EH (cell line): ENCODE data around the gene DAG1.

Source experiments
- DNase-seq: peaks from one replicate; pipeline ENCODE4 v3.0.0-alpha.2; 2015; ENCODE audit warnings: low read depth

DAG1 gene

DNA sequence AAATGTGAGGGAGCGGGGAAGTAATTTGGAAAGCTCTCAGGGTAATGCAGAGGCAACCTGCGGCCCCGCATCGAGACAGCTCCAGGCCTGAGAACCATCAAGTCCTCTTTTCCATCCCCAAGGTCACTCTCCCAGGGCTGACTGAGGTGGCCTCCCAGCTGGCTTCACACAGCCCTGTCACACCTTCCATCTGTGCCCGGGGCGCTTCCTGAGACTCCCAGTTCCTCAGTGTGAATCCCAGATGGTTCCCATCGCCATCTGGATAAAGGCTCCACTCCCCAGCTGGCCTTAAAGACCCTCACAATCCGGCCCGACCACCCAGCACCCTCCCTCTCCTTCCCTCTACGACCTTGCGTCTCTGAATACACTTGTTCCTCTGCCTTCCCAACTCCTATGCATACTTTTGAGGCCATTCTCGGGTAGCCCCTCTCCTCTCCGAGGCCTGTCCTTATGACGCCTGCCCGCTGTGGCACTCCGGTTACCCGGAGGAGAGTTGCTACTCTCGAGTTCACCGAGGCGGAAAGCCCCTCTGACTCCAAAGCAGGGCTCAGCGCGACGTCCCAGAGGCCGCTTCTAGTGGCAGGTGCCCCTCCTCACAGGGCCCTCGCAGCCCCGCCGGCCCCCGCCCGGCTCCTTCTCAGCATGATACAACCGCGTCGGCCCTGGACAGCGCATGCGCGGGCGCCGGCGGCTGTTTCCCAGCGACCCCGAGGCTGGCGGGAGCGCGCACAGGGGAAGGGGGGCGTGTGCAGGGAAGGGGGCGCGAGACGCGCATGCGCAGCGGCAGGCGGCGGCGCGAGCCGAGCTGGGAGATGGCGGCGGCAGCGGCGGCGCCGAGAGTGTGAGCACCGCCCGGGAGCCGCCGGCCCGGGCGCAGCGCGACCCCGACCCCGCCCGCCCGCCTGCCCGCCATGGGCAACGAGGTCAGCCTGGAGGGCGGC lies 83.9 kb downstream of the DAG1 start, which contains the start of gene BSN:
Gene BSN, plus strand, starts transcription at position 786 of the 941 bp plus-strand sequence. Its CDS starts 126 bp downstream, at position 912.
- DNase-seq = peak; percentile 89

DNA sequence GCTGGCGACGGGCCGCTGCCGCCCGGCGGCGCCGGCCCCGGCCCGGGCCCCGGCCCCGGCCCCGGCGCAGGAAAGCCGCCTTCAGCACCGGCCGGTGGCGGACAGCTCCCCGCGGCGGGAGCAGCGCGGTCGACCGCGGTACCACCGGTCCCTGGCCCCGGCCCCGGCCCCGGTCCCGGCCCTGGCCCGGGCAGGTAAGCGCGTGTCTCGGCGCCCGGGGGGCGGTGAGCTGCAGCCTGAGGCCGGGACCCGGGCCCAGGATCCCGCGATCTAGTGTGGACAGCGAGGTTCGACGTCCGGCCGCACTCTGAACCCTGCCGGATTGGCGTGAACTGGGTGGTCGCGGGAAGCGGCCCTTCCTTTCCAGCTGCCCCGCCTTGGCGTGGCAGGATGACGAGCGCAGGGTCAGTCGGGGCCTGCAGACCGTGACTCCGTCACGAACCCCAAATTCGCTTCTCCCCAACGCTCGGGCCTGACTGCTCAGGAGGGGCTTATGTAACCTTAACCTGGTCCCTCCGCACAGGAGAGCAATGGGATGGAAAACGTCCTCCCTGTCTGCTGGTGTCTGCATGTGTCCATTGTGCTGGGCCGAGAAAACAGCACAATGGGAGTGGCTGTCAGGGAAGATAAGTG lies 84.7 kb downstream of the DAG1 start:
- DNase-seq = no peak

DNA sequence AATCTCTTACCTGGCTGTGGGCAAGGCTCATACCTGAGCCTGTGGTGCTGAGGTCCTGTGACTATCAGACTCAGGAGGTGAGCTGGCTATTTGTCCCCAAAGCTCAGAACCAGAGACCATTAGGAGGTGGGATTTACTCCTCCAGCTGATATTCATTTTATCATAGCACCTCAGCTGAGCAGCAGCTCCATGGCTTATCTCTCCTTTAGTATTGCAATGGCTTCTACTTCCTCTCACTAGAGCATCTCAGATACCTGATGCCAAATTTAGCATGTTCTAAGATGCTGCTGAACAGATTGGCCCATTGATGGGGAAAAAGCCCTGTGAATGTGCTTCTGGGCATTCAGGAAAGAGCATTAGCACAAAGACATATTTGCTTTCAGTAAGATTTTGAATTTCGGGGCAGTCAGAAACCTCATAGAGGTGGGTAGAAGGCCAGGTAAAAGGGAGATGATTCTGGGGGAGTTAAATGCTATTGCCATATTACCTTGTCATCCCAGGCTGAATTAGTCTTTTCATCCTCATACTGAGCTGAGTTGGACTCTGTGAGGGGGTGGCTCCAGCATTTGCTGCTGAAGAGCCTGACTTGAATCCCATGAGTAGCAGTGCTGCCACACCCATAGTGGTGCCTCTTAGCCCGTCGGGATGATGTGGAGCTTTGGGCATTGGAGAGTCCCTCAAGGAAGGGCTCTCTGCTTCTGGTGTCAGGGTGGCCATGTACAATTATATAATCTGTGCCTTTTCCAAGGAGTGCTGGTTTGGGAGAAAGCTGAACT lies 86.6 kb downstream of the DAG1 start:
- no peak for DNase-seq

DNA sequence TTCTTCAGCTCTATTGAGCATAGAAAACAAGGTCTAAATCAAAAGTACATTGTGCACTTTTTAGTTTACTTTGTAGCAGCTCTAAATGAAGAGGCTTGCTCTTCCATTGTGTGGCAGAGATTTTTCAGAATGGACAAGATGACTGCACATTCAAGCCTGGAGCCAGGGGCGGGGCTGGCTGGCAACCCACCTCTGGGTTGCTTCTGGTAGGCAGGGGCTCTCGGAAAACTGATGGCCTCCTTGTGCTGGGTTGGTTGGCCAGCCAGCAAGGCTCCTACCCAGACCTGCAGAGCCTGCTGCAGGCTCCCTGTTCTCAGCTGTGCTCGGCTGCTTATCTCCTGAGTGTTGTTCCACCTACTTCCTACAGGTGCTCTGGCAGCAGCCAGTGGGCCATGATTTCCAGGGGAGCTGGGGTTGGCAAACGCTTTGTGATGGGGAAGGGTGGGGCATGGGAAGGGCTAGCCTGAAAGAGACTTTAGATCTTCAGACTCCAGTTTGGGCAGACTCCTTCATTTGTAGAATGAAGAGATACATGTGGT lies 93.0 kb downstream of the DAG1 start:
- DNase-seq = no peak

DNA sequence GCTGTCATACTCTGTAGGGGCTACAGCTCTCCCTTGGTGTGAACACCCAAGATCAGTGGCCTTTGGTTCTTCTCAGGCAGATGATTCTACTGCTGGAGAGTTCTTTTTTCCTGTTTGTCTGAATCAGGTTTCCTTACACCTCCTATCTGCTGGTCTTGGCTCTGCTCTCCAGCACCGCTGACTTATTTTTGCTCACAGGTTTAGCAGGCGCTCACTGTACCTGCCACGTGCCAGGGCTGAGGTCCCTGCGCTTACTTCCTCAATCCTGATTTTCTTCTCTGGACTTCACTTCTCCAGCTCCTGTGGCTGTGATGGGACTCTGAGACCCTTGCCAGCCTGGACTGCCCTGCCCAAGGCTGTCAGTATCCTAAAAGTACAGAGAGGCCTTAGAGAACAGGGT lies 93.7 kb downstream of the DAG1 start:
- no peak for DNase-seq

DNA sequence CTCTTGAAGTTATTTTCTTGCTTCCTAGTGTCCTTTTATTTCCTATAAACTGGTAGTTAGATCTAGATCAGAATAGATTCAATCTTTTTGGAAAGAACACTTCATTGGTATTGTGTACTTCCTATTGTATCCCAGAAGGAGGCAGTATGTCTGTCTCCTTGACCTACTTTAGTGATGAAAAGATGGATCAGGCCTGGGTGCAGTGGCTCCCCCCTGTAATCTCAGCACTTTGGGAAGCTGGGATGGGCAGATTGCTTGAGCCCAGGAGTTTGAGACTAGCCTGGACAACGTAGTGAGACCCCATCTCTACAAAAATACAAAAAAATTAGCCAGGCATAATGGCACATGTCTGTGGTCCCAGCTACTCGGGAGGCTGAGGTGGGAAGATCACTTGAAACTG lies 96.2 kb downstream of the DAG1 start:
- peak; percentile 29 for DNase-seq

DNA sequence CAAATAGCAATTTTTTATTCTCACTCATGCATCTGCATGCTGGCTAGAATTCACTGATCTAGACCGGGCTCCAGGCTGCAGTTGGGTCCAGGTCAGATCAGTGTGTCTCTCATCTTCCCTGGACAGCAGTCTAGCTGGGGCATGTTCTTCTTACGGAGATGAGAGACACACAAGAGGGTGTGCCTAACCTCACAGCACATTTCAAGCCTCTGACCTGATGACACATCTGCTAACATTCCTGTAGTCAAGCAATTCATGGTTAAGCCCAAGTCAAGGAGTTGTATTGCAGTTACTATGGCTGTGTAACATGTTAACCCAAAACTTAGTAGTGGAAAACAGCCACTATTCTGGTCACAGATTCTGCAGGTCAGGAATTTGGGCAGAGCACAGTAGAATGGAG lies 97.3 kb downstream of the DAG1 start:
- no peak for DNase-seq

DNA sequence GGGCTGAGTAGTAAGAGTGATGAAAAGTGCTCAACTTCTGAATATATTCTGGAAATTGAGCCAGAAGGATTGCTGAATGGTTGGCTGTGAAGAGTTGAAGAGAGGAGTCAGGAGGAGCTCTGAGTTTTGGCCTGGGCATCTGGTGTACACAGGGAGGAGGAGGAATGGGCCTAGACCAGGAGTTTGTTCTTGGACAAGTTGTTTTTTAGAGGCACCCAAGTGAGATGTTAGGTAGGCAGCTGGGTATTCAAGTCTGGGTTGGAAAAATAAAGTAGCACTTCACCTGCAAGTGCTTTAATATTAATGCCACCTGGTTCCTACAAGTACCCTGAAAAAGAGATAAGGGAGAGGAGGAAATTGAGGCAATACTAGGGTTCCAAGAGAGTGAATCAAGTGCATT lies 98.9 kb downstream of the DAG1 start:
- DNase-seq = no peak

DNA sequence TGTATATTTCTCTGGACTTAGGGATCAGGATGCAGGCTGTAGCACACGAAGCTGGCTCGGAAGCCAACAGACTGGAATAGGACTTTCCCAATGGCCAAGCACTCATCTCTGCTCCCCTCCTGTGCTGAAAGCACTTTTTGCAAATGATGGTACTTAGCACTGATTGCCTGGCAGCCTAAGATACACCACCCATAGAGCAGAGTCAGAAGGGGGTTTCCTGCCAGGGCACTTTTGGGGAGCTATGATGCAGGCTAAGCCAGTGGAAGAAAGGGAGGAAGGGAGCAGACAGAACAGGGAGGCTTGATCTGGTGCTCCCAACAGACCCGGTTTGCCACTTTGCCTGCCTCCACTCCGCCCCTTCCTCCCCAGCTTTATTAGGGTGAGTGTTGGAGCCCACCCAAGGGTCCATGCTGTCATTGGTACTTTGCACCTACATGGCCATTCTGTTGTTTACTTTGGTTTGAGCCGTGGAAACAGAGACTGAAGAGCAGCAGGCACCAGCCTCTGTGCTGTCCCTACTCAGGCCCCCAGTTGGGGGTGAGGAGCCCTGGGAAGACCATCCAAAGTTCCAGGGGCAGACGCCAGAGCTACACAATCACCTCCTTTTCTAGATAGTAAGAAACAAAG lies 100.1 kb downstream of the DAG1 start:
- no peak for DNase-seq

DNA sequence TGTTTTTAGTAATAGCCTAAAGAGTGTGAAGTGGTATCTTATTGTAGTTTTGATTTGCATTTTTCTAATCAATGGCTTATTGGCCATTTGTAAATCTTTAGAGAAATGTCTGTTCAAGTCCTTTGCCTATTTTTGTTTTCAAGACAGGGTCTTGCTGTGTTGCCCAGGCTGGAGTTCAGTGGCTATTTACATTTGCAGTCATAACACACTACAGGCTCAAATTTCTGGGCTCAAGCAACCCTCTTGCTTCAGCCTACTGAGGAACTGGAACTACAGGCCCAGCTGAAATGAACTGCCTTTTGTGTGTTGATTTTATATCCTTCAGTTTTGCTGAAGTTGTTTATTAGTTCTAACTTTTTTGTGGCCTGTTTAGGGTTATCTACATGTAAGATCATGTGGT lies 112.1 kb downstream of the DAG1 start:
- no peak for DNase-seq
